Upper lobe of left lung (tissue), 6 donors: ENCODE results near the gene RITA1. TPM values are rescaled to one million over a fixed set of nuclear protein-coding genes. Genes with fewer than 3 reads are reported as not detected.
"Not testable (repeated sequence)": the region's sequence is repeated elsewhere in the genome, so short reads cannot be mapped to it uniquely, and the experiment has no call there.

Source experiments
- ATAC-seq, 2 donors: fragments of 200-7000 bp; cut with Tn5 transposase; one replicate each; pipeline ENCODE4 v1.9.1; 2022; ENCODE audit warnings: mild to moderate bottlenecking in 2 of 2, moderate library complexity in 2 of 2; ENCODE audit not compliant: low FRiP score in 2 of 2
- DNase-seq, 2 donors: peaks; one replicate each; pipeline ENCODE4 v3.0.0-alpha.2; 2019 to 2020
- H3K27ac ChIP-seq, 4 donors: fragments of 200-600 bp; sonication (generic); one replicate each; pipeline ENCODE4 v1.5.1; 2016 to 2019
- H3K27me3 ChIP-seq, 4 donors: fragments of 200-600 bp; sonication (generic); one replicate each; pipeline ENCODE4 v1.5.1; 2017 to 2019
- H3K36me3 ChIP-seq, 4 donors: fragments of 200-600 bp; sonication (generic); one replicate each; pipeline ENCODE4 v1.5.1; 2016 to 2019
- H3K4me1 ChIP-seq, 4 donors: fragments of 200-600 bp; sonication (generic); one replicate each; pipeline ENCODE4 v1.5.1; 2018 to 2019
- H3K4me3 ChIP-seq, 4 donors: fragments of 200-600 bp; sonication (generic); one replicate each; pipeline ENCODE4 v1.5.1; 2017 to 2019; ENCODE audit warnings: mild to moderate bottlenecking in 2 of 4, moderate library complexity in 1 of 4
- H3K9me3 ChIP-seq, 4 donors: fragments of 200-600 bp; sonication (generic); one replicate each; pipeline ENCODE4 v1.5.1; 2018 to 2019
- CTCF ChIP-seq, 6 experiments: fragments of 450-650 bp in 4 of 6; fragments of 200-600 bp in 2 of 6; sonication (generic) in 2 of 6; IDR thresholded peaks; one replicate each; pipeline ENCODE4 v1.5.1; 2016 to 2019; ENCODE audit warnings: antibody characterized with exemption in 6 of 6
- EP300 ChIP-seq, 4 donors: sonication (generic); formaldehyde crosslinking; IDR thresholded peaks; one replicate each; pipeline ENCODE4 v1.5.1; 2017; ENCODE audit warnings: antibody characterized with exemption in 4 of 4, control low read depth in 2 of 4
- POLR2A ChIP-seq, 4 donors: fragments of 450-650 bp; IDR thresholded peaks; one replicate each; pipeline ENCODE4 v1.5.1; 2016 to 2017; ENCODE audit warnings: antibody characterized with exemption in 4 of 4, mild to moderate bottlenecking in 2 of 4
- POLR2AphosphoS5 ChIP-seq, 2 donors: sonication (generic); formaldehyde crosslinking; IDR thresholded peaks; one replicate each; pipeline ENCODE4 v1.5.1; 2017; ENCODE audit warnings: antibody characterized with exemption in 2 of 2
- WGBS, 2 donors: methylation state at CpG; one replicate each; pipeline ENCODE4 v1.1.5; 2017 to 2018; 5-methylcytosine and 5-hydroxymethylcytosine counted together
- total RNA-seq, 6 donors: library from RNA; depleted of rRNA in 4 of 6; stranded (reverse); fragments of >200 nt in 4 of 6; gene quantifications; one replicate each; pipeline versions ENCODE4 v1.1.0 to v1.2.1, GENCODE V29; 2016 to 2021
- donor health status: DM: no; HTN: no; CAD: no; lungs with moderate emphysema.
- donor health status: DM: no; HTN: yes; CAD: no; lungs with severe emphysema.

Gene RITA1
- total RNA-seq, 6 donors from 2014 or later: 11.5 to 25.2 (median 17.6) TPM

- H3K27ac ChIP-seq: peak overlapping the region in 1 of 4 donors; percentile 19
- H3K27me3 ChIP-seq: no peaks in the 10 kb centered on the region
- H3K4me1 ChIP-seq: peaks cover 17 to 34% (median 24%) of the 10 kb centered on the region in 4 donors
- no peaks in the 10 kb centered on the region for H3K36me3 ChIP-seq
- WGBS, 2 donors: 85 to 93% methylated on average over 3 of the region's 3 CpGs
- no peak overlapping the region for H3K4me3 ChIP-seq
- DNase-seq (no peak), ATAC-seq (no peak)
- TF ChIP-seq POLR2A (IDR thresholded peaks at IDR 0.05): no peak
- no peak for TF ChIP-seq POLR2AphosphoS5 (IDR thresholded peaks at IDR 0.05)
- no peak for TF ChIP-seq EP300 (IDR thresholded peaks at IDR 0.05)
- no peak for TF ChIP-seq CTCF (IDR thresholded peaks at IDR 0.05)
- no peaks in the 10 kb centered on the region for H3K9me3 ChIP-seq
Measured at GRCh38 chr12:113204804-113205203, 19.3 kb downstream of the RITA1 start.

- ATAC-seq: not testable (repeated sequence)
Measured at GRCh38 chr12:113206802-113207201, 21.3 kb downstream of the RITA1 start.

GRCh38 chr12:113207613-113208040 lies 22.1 kb downstream of the RITA1 start:
- Histone ChIP-seq H3K27ac (peak overlapping the region in 1 of 4 donors; percentile 70), H3K4me3 (no peak overlapping the region), H3K9me3 (no peaks in the 10 kb centered on the region), H3K27me3 (no peaks in the 10 kb centered on the region), H3K36me3 (no peaks in the 10 kb centered on the region), H3K4me1 (peaks cover 17 to 29% (median 23%) of the 10 kb centered on the region in 4 donors)
- no peak for TF ChIP-seq EP300 (IDR thresholded peaks at IDR 0.05)
- TF ChIP-seq POLR2A (IDR thresholded peaks at IDR 0.05): no peak
- TF ChIP-seq POLR2AphosphoS5 (IDR thresholded peaks at IDR 0.05): no peak
- TF ChIP-seq CTCF (IDR thresholded peaks at IDR 0.05): no peak
- 57 to 61% methylated on average over 6 of the region's 6 CpGs for WGBS, 2 donors
- peak in 1 of 2 donors; percentile 47 for ATAC-seq
- DNase-seq: no peak

More at GRCh38 chr12:113206802-113207201, 21.3 kb downstream of the RITA1 start:
- not testable (repeated sequence) for DNase-seq, H3K9me3 ChIP-seq, H3K36me3 ChIP-seq, H3K27ac ChIP-seq, H3K27me3 ChIP-seq, H3K4me3 ChIP-seq
- 98 to 99% methylated on average over 5 of the region's 5 CpGs for WGBS, 2 donors
- peaks cover 17 to 29% (median 23%) of the 10 kb centered on the region in 4 donors for H3K4me1 ChIP-seq

- peak in 1 of 2 donors; percentile 75 for DNase-seq
- Histone ChIP-seq H3K4me3 (no peak overlapping the region), H3K27ac (peak overlapping the region; percentile 42 to 75 (median 68)), H3K27me3 (no peaks in the 10 kb centered on the region), H3K36me3 (no peaks in the 10 kb centered on the region), H3K4me1 (peaks cover 17 to 29% (median 23%) of the 10 kb centered on the region in 4 donors), H3K9me3 (no peaks in the 10 kb centered on the region)
- TF ChIP-seq POLR2AphosphoS5 (IDR thresholded peaks at IDR 0.05) (peak; percentile 24 to 56), POLR2A (IDR thresholded peaks at IDR 0.05) (peak in 1 of 4 donors; percentile 43), EP300 (IDR thresholded peaks at IDR 0.05) (peak in 1 of 4 donors; percentile 22), CTCF (IDR thresholded peaks at IDR 0.05) (no peak)
- 40 to 52% methylated on average over 9 to 10 of the region's 10 CpGs for WGBS, 2 donors
- peak; percentile 75 to 87 for ATAC-seq
Measured at GRCh38 chr12:113208041-113208934, 22.8 kb downstream of the RITA1 start.

GRCh38 chr12:113211160-113211559 lies 25.6 kb downstream of the RITA1 start:
- Histone ChIP-seq H3K36me3 (no peaks in the 10 kb centered on the region), H3K4me3 (no peak overlapping the region), H3K9me3 (no peaks in the 10 kb centered on the region), H3K4me1 (peaks cover 29 to 42% (median 35%) of the 10 kb centered on the region in 4 donors), H3K27me3 (no peaks in the 10 kb centered on the region), H3K27ac (no peak overlapping the region)
- ATAC-seq: no peak
- no peak for DNase-seq
- TF ChIP-seq EP300 (IDR thresholded peaks at IDR 0.05): no peak
- TF ChIP-seq POLR2A (IDR thresholded peaks at IDR 0.05): no peak
- no peak for TF ChIP-seq POLR2AphosphoS5 (IDR thresholded peaks at IDR 0.05)
- no peak for TF ChIP-seq CTCF (IDR thresholded peaks at IDR 0.05)
- 90 to 97% methylated on average over 6 of the region's 6 CpGs for WGBS, 2 donors
